AG20443 (cell line): ENCODE data around the gene SLC10A7.

Experiments
- DNase-seq: peaks from one replicate; pipeline ENCODE4 v3.0.0; 2012; ENCODE audit warnings: low spot score, mixed read lengths

Gene SLC10A7

DNA sequence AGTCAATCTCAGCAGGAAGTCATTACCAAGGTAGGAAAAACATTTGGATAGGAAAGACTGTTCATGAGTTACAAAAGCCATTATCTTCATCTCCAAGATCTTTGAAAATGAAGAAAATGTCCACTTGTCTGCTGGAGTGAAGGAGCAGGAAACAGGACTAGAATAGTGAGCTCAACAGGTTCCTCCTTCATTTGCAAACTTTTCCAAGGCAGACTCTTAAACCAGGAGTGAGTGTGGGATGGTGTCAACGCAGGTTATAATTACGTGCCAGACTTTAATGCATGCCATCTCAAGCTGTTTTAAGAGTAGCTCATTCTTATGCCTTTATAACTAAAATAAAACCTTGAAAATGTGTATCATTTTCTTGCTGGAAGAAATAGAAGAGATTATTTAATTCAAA lies 310.9 kb downstream of the SLC10A7 start:
- no peak for DNase-seq

GRCh38 chr4:146207410-146207809 lies 314.3 kb downstream of the SLC10A7 start:
- no peak for DNase-seq
